Measurements from ENCODE around the gene OSBPL6.

DNA sequence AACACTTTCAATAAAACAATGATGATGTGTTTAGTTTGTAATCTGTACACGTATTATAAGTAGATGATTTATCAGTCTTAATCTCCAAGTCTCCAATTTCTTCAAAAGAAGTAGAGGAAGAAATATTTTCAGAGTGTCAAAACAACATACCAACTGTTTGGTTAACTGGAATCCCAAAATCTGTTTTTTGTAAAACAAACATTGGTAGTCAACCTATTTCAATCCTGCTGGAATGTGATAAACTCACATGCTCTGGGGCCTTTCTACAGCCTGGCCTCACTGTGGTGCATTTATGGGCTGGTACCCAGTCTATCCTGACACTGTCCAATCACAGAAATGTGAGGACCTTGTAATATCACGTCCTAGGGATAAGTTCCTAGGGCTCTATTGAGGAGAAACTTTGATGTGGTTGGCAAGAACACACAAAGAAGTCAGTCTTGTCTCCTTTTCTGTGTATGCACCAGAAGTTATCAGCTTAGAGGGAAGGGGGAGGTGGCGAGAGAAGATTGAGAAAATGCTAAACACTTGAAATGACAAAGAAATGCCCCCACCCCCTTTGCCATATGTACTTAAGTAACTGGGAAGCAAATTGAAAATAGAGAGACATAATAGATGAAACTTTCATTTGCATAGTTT lies 209.5 kb downstream of the OSBPL6 start:
- TF ChIP-seq, protein P1, sequence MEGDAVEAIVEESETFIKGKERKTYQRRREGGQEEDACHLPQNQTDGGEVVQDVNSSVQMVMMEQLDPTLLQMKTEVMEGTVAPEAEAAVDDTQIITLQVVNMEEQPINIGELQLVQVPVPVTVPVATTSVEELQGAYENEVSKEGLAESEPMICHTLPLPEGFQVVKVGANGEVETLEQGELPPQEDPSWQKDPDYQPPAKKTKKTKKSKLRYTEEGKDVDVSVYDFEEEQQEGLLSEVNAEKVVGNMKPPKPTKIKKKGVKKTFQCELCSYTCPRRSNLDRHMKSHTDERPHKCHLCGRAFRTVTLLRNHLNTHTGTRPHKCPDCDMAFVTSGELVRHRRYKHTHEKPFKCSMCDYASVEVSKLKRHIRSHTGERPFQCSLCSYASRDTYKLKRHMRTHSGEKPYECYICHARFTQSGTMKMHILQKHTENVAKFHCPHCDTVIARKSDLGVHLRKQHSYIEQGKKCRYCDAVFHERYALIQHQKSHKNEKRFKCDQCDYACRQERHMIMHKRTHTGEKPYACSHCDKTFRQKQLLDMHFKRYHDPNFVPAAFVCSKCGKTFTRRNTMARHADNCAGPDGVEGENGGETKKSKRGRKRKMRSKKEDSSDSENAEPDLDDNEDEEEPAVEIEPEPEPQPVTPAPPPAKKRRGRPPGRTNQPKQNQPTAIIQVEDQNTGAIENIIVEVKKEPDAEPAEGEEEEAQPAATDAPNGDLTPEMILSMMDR (IDR thresholded peaks at IDR 0.05; ENCODE audit: low read depth, low read length): no peak
- no peak for TF ChIP-seq POLR2A (IDR thresholded peaks at IDR 0.05; ENCODE audit: extremely low read depth, insufficient read length)
- TF ChIP-seq, protein P2, sequence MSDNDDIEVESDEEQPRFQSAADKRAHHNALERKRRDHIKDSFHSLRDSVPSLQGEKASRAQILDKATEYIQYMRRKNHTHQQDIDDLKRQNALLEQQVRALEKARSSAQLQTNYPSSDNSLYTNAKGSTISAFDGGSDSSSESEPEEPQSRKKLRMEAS (IDR thresholded peaks at IDR 0.05; ENCODE audit: low read depth, low read length): no peak

Measured in NB4 (cell line).